ENCODE measurements around the gene WDR88.
"Not testable (repeated sequence)": the region's sequence is repeated elsewhere in the genome, so short reads cannot be mapped to it uniquely, and the experiment has no call there.

Gene WDR88

GRCh38 chr19:33175886-33176669, 44.2 kb downstream of the WDR88 start:
- no peak for TF ChIP-seq CTCF (IDR thresholded peaks at IDR 0.05; ENCODE audit: low read depth, low read length, missing control alignments)
- no peak for DNase-seq (ENCODE audit: extremely low read depth, low read depth)

GRCh38 chr19:33176670-33177416, 44.9 kb downstream of the WDR88 start:
- DNase-seq (ENCODE audit: extremely low read depth, low read depth): peak; percentile 94
- H3K4me3 ChIP-seq (replicated peaks; ENCODE audit: low read depth, low read length): peak overlapping the region; percentile 94
- TF ChIP-seq CTCF (IDR thresholded peaks at IDR 0.05; ENCODE audit: low read depth, low read length, missing control alignments): no peak

More at GRCh38 chr19:33175886-33176669, 44.2 kb downstream of the WDR88 start:
- H3K4me3 ChIP-seq (replicated peaks; ENCODE audit: low read depth, low read length): peak overlapping the region; percentile 94

- peak; percentile 8 for TF ChIP-seq CTCF (IDR thresholded peaks at IDR 0.05; ENCODE audit: low read depth, low read length, missing control alignments)
- no peak for DNase-seq (ENCODE audit: extremely low read depth, low read depth)
- H3K4me3 ChIP-seq (replicated peaks; ENCODE audit: low read depth, low read length): peak overlapping the region; percentile 45
These were observed 45.6 kb downstream of the WDR88 start for GRCh38 chr19:33177417-33177979.

GRCh38 chr19:33186431-33187182, 54.7 kb downstream of the WDR88 start:
- no peak for DNase-seq (ENCODE audit: extremely low read depth, low read depth)
- TF ChIP-seq CTCF (IDR thresholded peaks at IDR 0.05; ENCODE audit: low read depth, low read length, missing control alignments): no peak
- H3K4me3 ChIP-seq (replicated peaks; ENCODE audit: low read depth, low read length): no peak overlapping the region

GRCh38 chr19:33187183-33187540, 55.2 kb downstream of the WDR88 start:
- no peak overlapping the region for H3K4me3 ChIP-seq (replicated peaks; ENCODE audit: low read depth, low read length)
- no peak for TF ChIP-seq CTCF (IDR thresholded peaks at IDR 0.05; ENCODE audit: low read depth, low read length, missing control alignments)
- no peak for DNase-seq (ENCODE audit: extremely low read depth, low read depth)

- TF ChIP-seq CTCF (IDR thresholded peaks at IDR 0.05; ENCODE audit: low read depth, low read length, missing control alignments): no peak
- H3K4me3 ChIP-seq (replicated peaks; ENCODE audit: low read depth, low read length): no peak overlapping the region
- no peak for DNase-seq (ENCODE audit: extremely low read depth, low read depth)
These were observed 57.5 kb downstream of the WDR88 start for GRCh38 chr19:33189453-33189852.

GRCh38 chr19:33191092-33191491, 59.2 kb downstream of the WDR88 start:
- not testable (repeated sequence) for H3K4me3 ChIP-seq (replicated peaks; ENCODE audit: low read depth, low read length); DNase-seq (ENCODE audit: extremely low read depth, low read depth)

Data from HFF-Myc (cell line).